ENCODE results near the gene GET3.

DNA sequence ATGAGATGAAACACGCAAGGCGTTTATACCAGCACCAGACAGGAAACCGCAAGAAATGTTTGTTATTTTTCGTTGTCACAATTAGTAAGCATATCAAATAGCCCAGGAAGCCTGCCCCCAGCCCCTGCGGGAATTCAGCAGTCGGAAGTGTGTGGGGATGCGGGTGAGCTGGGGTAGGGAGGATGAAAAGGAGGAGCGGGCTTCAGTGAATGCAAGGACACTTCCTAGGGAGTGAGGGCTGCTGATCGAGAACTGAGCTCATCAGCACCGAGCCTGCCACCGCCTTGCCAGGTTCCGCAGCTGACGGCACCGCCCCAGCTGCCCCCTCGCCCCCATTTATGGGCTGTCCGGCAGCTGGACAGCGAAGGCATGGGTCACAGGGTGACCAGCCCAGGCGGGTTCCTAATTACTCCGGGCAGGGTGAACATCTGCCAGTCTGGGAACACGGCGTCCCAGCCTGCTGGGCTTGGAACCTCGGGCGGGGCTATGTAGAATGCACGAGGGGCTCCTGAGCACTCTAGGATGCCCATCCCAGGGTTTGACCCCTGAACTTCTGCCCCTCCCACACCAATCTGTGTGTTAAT, 12.7 kb downstream of the GET3 start:
- TF ChIP-seq EZH2 (optimal IDR thresholded peaks at IDR 0.05; ENCODE audit: low read depth, low read length): no peak
- TF ChIP-seq EZH2phosphoT487 (IDR thresholded peaks at IDR 0.05; ENCODE audit: low read length): no peak

All from MM.1S (cell line).